ENCODE results near the gene C1QTNF6. TPM values are rescaled to one million over a fixed set of nuclear protein-coding genes. Genes with fewer than 3 reads are reported as not detected.
"Not testable (repeated sequence)": the region's sequence is repeated elsewhere in the genome, so short reads cannot be mapped to it uniquely, and the experiment has no call there.

The C1QTNF6 gene
- total RNA-seq (10 to 100 TPM; 23.1 to 24.8 TPM), polyA plus RNA-seq (under 1 TPM; 0.49 to 0.89 TPM)

DNA sequence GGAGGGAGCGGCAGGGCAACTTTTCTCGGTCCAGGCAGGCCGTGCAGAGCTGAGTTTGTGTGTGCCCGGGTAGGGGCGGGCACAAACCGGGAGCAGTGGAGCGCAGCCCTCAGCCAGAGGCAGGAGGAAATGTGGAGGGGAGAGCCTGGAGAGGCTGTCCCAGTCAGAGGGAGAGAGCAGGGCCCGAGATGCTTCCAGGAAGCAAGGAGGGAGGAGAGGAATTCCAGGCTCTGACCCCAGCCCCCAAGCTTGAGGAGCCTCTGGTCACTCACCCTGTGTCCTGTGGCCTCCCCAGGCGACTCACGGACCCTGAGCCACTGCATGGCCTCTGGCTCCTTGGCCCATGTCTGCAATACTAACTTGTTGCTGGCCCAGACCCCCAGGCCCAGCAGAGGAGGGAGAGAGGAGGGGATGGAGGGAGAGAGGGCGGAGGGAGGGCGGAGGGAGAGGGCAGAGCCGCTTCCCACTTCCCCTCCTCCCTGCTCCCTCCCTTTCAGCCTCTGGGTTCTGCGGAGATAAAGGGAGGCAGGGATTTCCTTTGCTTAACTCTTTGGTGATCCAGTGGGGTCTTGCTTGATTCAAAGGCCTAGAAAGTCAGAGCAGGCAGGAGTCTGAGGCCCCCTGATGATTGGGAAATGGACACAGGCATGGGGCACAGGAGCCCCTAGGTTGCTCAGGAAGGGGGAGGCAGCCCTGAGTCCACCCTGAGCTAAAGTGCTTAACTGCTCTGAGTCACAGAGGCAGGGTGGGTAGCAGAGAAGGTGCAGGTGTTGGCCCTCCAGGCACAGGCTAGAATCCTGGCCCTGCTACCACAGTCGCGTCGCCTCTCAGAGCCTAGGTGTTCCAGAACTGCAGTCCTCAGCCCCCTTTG is at the start of gene C1QTNF6:
Gene C1QTNF6, minus strand, starts transcription at position 357 of the 871 bp plus-strand sequence. Its CDS starts 34 bp downstream, at position 323.
- Histone ChIP-seq H3K4me3 (ENCODE audit: low read length in 2 of 2) (no peak within 1 kb of the TSS), H3K27me3 (ENCODE audit: insufficient read depth, low read length) (no peaks in the 10 kb centered on the region), H3K36me3 (ENCODE audit: insufficient read depth, low read length) (no peaks in the 10 kb centered on the region), H3K27ac (ENCODE audit: low read depth, low read length) (no peak within 1 kb of the TSS), H3K9me3 (ENCODE audit: control insufficient read depth in 1 of 2, low read length in 2 of 2) (no peaks in the 10 kb centered on the region), H3K4me1 (ENCODE audit: insufficient read depth, low read length) (peaks cover 66% of the 10 kb centered on the region)
- H3K36me3 Mint-ChIP-seq, result no peaks in the 10 kb centered on the region
- peak within 1 kb of the TSS in 4 of 8 donors; percentile 14 to 43 (median 29) for H3K4me3 Mint-ChIP-seq
- peak within 1 kb of the TSS in 2 of 7 donors; percentile 32 to 74 for H3K27ac Mint-ChIP-seq
- DNase-seq, result no peak
- no peaks in the 10 kb centered on the region for H3K27me3 Mint-ChIP-seq
- H3K9me3 Mint-ChIP-seq, result no peaks in the 10 kb centered on the region
- H3K4me1 Mint-ChIP-seq, result peaks cover 24 to 62% (median 40%) of the 10 kb centered on the region in 4 donors
- ChIA-PET POLR2A (ENCODE audit: partially characterized antibody) (interaction anchor here (1.7 to 3.4 kb wide), 7 partner anchors 10 to 66 kb away, joined by 5 to 26 read pairs (median 9); partner anchors contain the start of genes IL2RB and RAC2), CTCF (ENCODE audit: partially characterized antibody) (interaction anchor here (1.5 kb wide), 1 partner anchor 10 kb away, joined by 6 read pairs; no protein-coding TSS in a partner anchor)
- intact Hi-C loops (cut with micrococcal nuclease), result loop anchor here (2.0 kb wide), 1 partner anchor 25 kb away; no protein-coding TSS in a partner anchor

DNA sequence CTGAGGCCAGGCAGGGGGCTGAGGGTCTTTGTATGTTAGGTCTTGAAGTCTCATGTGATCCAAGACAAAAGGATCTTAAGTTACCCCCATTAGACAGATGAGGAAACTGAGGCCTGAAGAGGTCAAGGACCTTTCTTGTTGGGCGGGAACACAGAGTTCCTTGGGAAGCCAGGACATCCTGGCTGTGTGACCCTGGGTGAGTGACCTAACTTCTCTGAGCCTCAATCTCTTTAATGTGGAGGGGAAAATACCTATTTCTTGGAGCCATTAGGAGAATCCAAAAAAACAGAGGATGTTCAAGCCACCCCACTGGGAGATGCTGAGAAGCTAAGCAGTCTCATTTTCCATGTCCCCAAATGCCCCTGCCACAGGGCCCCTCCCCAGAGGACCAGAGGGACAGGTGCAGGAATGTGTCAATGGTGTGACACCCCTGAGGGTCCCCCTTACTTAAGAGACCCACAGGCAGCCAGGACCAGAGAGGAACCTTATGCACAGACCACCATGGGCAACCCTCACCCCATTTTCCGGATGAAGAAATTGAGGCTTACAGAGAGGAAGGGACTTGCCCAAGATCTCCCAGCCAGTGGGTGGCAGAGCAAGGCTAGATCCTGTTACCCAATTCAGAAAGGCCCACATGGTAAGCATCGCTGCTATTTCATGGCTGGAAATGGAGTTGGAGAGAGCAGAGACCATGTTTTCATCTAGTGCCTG is 48.0 kb upstream of the C1QTNF6 start:
- DNase-seq, result no peak
- Mint-ChIP-seq H3K4me1 (peaks cover 72 to 100% (median 93%) of the 10 kb centered on the region in 4 donors), H3K36me3 (peaks cover 64 to 91% of the 10 kb centered on the region in 2 donors), H3K27ac (peak overlapping the region; percentile 87 to 99 (median 97)), H3K27me3 (no peaks in the 10 kb centered on the region), H3K9me3 (peaks cover 0 to 2% (median 0%) of the 10 kb centered on the region in 8 donors), H3K4me3 (peak overlapping the region; percentile 41 to 96 (median 76))
- intact Hi-C loops (cut with micrococcal nuclease), result no loop called here
- ChIA-PET CTCF (ENCODE audit: partially characterized antibody) (interaction anchor here (9.8 to 19.1 kb wide), 2 partner anchors 27 to 37 kb away, joined by 106 to 491 read pairs; no protein-coding TSS in a partner anchor), POLR2A (ENCODE audit: partially characterized antibody) (interaction anchor here (2.2 to 18.6 kb wide), 2 partner anchors 15 to 73 kb away, joined by 6 to 646 read pairs; no protein-coding TSS in a partner anchor)
- H3K27me3 ChIP-seq (ENCODE audit: insufficient read depth, low read length), result no peaks in the 10 kb centered on the region
- H3K4me3 ChIP-seq (ENCODE audit: low read length in 2 of 2), result no peak overlapping the region
- no peaks in the 10 kb centered on the region for H3K9me3 ChIP-seq (ENCODE audit: control insufficient read depth in 1 of 2, low read length in 2 of 2)
- H3K27ac ChIP-seq (ENCODE audit: low read depth, low read length), result peak overlapping the region; percentile 91
- peaks cover 99% of the 10 kb centered on the region for H3K4me1 ChIP-seq (ENCODE audit: insufficient read depth, low read length)
- H3K36me3 ChIP-seq (ENCODE audit: insufficient read depth, low read length), result peaks cover 68% of the 10 kb centered on the region

DNA sequence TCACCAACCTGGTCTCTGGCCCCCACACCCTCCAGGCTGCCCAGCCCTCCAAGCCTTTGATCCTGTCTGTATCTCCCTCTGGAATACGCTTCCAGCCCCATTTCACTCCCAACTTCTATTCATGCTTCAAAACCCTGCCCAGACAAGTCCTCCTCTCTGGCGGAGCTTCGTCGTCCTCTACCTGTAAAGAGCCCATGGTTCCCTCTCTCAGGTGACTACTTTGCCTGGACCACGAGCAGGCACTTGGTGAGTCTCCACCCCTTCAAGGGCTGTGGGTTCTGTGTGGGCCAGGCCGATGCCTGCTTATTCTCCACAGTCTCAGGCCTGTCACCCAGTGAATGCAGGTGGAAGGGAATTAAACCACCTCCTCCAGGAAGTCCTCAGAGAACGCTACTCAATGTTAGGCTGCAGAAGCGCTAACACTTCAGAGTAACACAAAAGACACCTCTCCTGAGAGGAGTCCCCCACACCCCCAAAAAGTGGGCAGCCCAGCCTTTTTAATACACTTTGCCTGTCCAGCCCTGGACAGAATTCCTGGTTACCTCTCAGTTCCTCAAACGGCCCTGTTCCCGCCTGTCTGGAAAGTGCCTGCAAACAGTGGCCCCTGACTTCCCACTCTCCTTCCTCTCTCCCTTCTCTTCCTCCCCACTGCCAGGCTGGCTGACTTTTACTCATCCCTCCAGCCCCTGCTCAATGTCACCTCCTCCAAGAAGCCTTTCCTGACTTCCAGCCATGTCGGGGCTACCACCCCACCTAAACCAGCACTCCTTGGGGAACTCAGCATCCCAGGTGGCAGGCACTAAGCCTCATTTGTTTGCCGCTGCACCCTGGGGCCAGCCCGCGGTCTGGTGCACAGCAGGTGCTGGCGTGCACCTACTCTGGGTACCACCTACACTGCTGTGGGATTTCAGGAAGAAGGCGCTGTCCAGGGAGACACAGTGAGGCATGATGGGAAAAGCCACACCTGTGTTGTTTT is 47.0 kb upstream of the C1QTNF6 start:
- H3K4me3 ChIP-seq (ENCODE audit: low read length in 2 of 2), result peak overlapping the region in 1 of 2 donors; percentile 16
- H3K27me3 ChIP-seq (ENCODE audit: insufficient read depth, low read length), result no peaks in the 10 kb centered on the region
- intact Hi-C loops (cut with micrococcal nuclease), result no loop called here
- peaks cover 98% of the 10 kb centered on the region for H3K4me1 ChIP-seq (ENCODE audit: insufficient read depth, low read length)
- Mint-ChIP-seq H3K4me1 (peaks cover 72 to 100% (median 93%) of the 10 kb centered on the region in 4 donors), H3K4me3 (peak overlapping the region; percentile 64 to 86 (median 78)), H3K27me3 (no peaks in the 10 kb centered on the region), H3K36me3 (peaks cover 60 to 87% of the 10 kb centered on the region in 2 donors), H3K9me3 (peaks cover 0 to 2% (median 0%) of the 10 kb centered on the region in 8 donors), H3K27ac (peak overlapping the region; percentile 87 to 99 (median 97))
- peaks cover 62% of the 10 kb centered on the region for H3K36me3 ChIP-seq (ENCODE audit: insufficient read depth, low read length)
- POLR2A ChIA-PET (ENCODE audit: partially characterized antibody), result interaction anchor here (1.0 to 18.6 kb wide), 5 partner anchors 7 to 85 kb away, joined by 3 to 646 read pairs (median 101); partner anchors contain the start of genes CYTH4, IL2RB and RAC2
- H3K27ac ChIP-seq (ENCODE audit: low read depth, low read length), result peak overlapping the region; percentile 91
- DNase-seq, result no peak
- CTCF ChIA-PET (ENCODE audit: partially characterized antibody), result interaction anchor here (1.9 to 7.0 kb wide), 2 partner anchors 26 to 36 kb away, joined by 6 to 72 read pairs; no protein-coding TSS in a partner anchor
- no peaks in the 10 kb centered on the region for H3K9me3 ChIP-seq (ENCODE audit: control insufficient read depth in 1 of 2, low read length in 2 of 2)

DNA sequence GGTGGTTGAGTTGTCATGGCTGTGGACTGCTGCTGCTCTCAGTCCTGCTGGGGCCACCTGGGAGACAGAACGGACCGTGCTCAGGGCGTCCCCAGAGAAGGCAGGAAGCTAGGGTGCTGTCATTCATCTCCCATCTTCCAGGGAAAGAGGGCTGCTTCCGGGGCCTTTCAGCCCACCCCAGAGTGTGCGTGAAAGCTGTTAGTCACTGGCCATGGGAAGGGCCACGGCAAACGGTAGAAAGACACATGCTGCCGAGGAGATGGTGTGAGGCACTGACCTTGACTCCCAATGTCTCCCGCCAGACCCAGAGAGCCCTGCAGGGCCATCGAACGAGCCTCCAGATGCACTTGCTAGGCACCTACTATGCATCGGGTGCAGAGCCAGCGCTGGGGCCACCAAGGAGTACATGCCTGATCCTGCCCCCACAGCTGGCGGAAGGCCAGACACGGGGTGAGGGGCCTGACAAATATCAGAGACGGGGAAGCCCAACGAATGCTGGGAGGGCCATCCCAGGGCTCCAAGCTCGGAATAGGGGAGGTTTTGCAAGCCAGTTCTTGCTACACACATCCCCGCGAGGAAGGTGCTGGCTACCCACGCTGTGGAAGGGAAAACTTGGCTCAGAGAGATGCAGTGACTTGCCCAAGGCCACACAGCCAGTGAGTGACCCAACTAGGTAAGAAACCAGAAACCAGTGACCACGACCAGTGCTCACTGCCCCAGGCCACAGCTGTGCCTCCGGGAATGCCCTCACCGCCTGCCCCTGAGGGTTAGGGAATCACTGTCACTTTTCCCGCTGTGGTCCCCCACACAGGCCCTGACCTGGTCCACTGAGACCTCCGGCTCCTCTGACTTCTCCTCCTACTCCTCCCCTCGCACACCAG is 45.9 kb upstream of the C1QTNF6 start:
- no peak for DNase-seq
- Mint-ChIP-seq H3K27ac (peak overlapping the region; percentile 87 to 99 (median 97)), H3K4me1 (peaks cover 75 to 100% (median 93%) of the 10 kb centered on the region in 4 donors), H3K9me3 (peaks cover 0 to 2% (median 0%) of the 10 kb centered on the region in 8 donors), H3K27me3 (no peaks in the 10 kb centered on the region), H3K36me3 (peaks cover 63 to 85% of the 10 kb centered on the region in 2 donors), H3K4me3 (peak overlapping the region; percentile 64 to 86 (median 78))
- intact Hi-C loops (cut with micrococcal nuclease), result no loop called here
- H3K36me3 ChIP-seq (ENCODE audit: insufficient read depth, low read length), result peaks cover 61% of the 10 kb centered on the region
- peak overlapping the region in 1 of 2 donors; percentile 8 for H3K4me3 ChIP-seq (ENCODE audit: low read length in 2 of 2)
- peaks cover 98% of the 10 kb centered on the region for H3K4me1 ChIP-seq (ENCODE audit: insufficient read depth, low read length)
- peak overlapping the region; percentile 91 for H3K27ac ChIP-seq (ENCODE audit: low read depth, low read length)
- H3K27me3 ChIP-seq (ENCODE audit: insufficient read depth, low read length), result no peaks in the 10 kb centered on the region
- CTCF ChIA-PET (ENCODE audit: partially characterized antibody), result interaction anchor here (1.9 to 7.0 kb wide), 3 partner anchors 9 to 35 kb away, joined by 6 to 87 read pairs (median 72); partner anchors contain the start of gene RAC2
- POLR2A ChIA-PET (ENCODE audit: partially characterized antibody), result interaction anchor here (1.0 to 18.6 kb wide), 7 partner anchors 8 to 252 kb away, joined by 3 to 646 read pairs (median 35); partner anchors contain the start of genes CYTH4, IL2RB, MFNG and RAC2
- H3K9me3 ChIP-seq (ENCODE audit: control insufficient read depth in 1 of 2, low read length in 2 of 2), result no peaks in the 10 kb centered on the region

DNA sequence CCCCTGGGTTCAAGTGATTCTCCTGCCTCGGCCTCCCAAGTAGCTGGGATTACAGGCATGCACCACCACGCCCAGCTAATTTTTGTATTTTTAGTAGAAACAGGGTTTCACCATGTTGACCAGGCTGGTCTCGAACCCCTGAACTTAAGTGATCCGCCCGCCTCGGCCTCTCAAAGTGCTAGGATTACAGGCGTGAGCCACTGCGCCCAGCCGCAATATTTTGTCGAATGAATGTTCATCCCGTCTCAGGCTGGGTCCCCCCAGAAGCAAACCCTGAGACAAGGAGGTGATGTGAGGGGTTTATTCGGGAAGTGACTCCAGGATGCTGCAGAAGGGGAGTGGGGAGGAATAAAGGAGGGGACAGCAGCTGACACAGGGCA is 45.3 kb upstream of the C1QTNF6 start:
- peak overlapping the region; percentile 27 to 86 (median 58) for H3K4me3 Mint-ChIP-seq
- Histone ChIP-seq H3K27ac (ENCODE audit: low read depth, low read length) (peak overlapping the region; percentile 91), H3K4me3 (ENCODE audit: low read length in 2 of 2) (peak overlapping the region in 1 of 2 donors; percentile 8), H3K4me1 (ENCODE audit: insufficient read depth, low read length) (peaks cover 98% of the 10 kb centered on the region), H3K36me3 (ENCODE audit: insufficient read depth, low read length) (peaks cover 61% of the 10 kb centered on the region)
- ChIA-PET POLR2A (ENCODE audit: partially characterized antibody) (interaction anchor here (1.2 to 18.6 kb wide), 6 partner anchors 8 to 253 kb away, joined by 4 to 646 read pairs (median 68); partner anchors contain the start of genes IL2RB, MFNG and RAC2), CTCF (ENCODE audit: partially characterized antibody) (interaction anchor here (1.9 to 7.0 kb wide), 4 partner anchors 9 to 34 kb away, joined by 6 to 87 read pairs (median 68); partner anchors contain the start of gene RAC2)
- peaks cover 75 to 100% (median 93%) of the 10 kb centered on the region in 4 donors for H3K4me1 Mint-ChIP-seq
- intact Hi-C loops (cut with micrococcal nuclease); DNase-seq; H3K9me3 Mint-ChIP-seq; H3K27me3 Mint-ChIP-seq; H3K9me3 ChIP-seq (ENCODE audit: control insufficient read depth in 1 of 2, low read length in 2 of 2); H3K27me3 ChIP-seq (ENCODE audit: insufficient read depth, low read length): not testable (repeated sequence)
- H3K36me3 Mint-ChIP-seq, result peaks cover 63 to 86% of the 10 kb centered on the region in 2 donors
- peak overlapping the region; percentile 80 to 99 (median 87) for H3K27ac Mint-ChIP-seq

Data from CD4-positive, alpha-beta memory T cell (primary cell).